Measurements from ENCODE around the gene CASP8. TPM values are rescaled to one million over a fixed set of nuclear protein-coding genes. Genes with fewer than 3 reads are reported as not detected.

Gene CASP8
- total and polyA plus RNA-seq, 2 of the 13 experiments (the other 11 are each of a cell fraction or from before 2014, with no cell fraction given) = 25.0 to 52.8 TPM

- TF ChIP-seq ZKSCAN5 (CRISPR knock-in tag; IDR thresholded peaks at IDR 0.05) (no peak), ZNF343 (CRISPR knock-in tag; IDR thresholded peaks at IDR 0.05) (peak; percentile 30; the same call in 1 of the 2 replicates), RNF219 (CRISPR knock-in tag; IDR thresholded peaks at IDR 0.05) (no peak), ATM (IDR thresholded peaks at IDR 0.05; ENCODE audit: borderline replicate concordance) (no peak), ZNF619 (CRISPR knock-in tag; IDR thresholded peaks at IDR 0.05) (no peak; the same call in 1 of the 2 replicates), FOXJ3 (CRISPR knock-in tag; IDR thresholded peaks at IDR 0.05; ENCODE audit: borderline replicate concordance) (no peak), TCF7 (IDR thresholded peaks at IDR 0.05; ENCODE audit: low read depth) (no peak), ISL2 (CRISPR knock-in tag; IDR thresholded peaks at IDR 0.05) (no peak), ZNF256 (CRISPR knock-in tag; conservative IDR thresholded peaks at IDR 0.05) (no peak), HNF1A (IDR thresholded peaks at IDR 0.05; ENCODE audit: low read depth) (no peak), HNF1A (CRISPR knock-in tag; IDR thresholded peaks at IDR 0.05; ENCODE audit: borderline replicate concordance) (no peak), FOXM1 (CRISPR knock-in tag; IDR thresholded peaks at IDR 0.05) (no peak), GMEB2 (CRISPR knock-in tag; IDR thresholded peaks at IDR 0.05; ENCODE audit: low read depth) (no peak), PRDM4 (CRISPR knock-in tag; IDR thresholded peaks at IDR 0.05; ENCODE audit: borderline replicate concordance) (no peak), ZNF660 (CRISPR knock-in tag; IDR thresholded peaks at IDR 0.05; ENCODE audit: borderline replicate concordance, low read depth) (no peak), CENPBD1 (CRISPR knock-in tag; IDR thresholded peaks at IDR 0.05; ENCODE audit: borderline replicate concordance, low read depth) (no peak), GTF3A (CRISPR knock-in tag; conservative IDR thresholded peaks at IDR 0.05) (no peak), HOXA3 (CRISPR knock-in tag; IDR thresholded peaks at IDR 0.05) (0 out of 2 replicates have a peak, but pooled peaks have one; percentile 3)
These were observed 26.3 kb upstream of the CASP8 start (continued) for GRCh38 chr2:201233812-201234662.

All from HepG2 (cell line).